ENCODE measurements around the gene GXYLT2.
A peak's percentile ranks its signal among the peaks of the same experiment; 100 is the strongest.

GXYLT2 gene

GRCh38 chr3:72968266-72968664, 80.4 kb downstream of the GXYLT2 start:
- no peaks in the 10 kb centered on the region for H3K36me3 Mint-ChIP-seq (ENCODE audit: low read depth)
- no peaks in the 10 kb centered on the region for H3K9me3 Mint-ChIP-seq
- peaks cover 27% of the 10 kb centered on the region for H3K4me1 Mint-ChIP-seq (ENCODE audit: low read depth)
- no peak for DNase-seq
- no peak overlapping the region for H3K27ac Mint-ChIP-seq
- H3K4me3 Mint-ChIP-seq, result no peak overlapping the region
- H3K27me3 Mint-ChIP-seq, result no peaks in the 10 kb centered on the region

- Mint-ChIP-seq H3K27ac (no peak overlapping the region), H3K4me1 (ENCODE audit: low read depth) (peaks cover 24% of the 10 kb centered on the region), H3K4me3 (no peak overlapping the region), H3K9me3 (no peaks in the 10 kb centered on the region), H3K27me3 (no peaks in the 10 kb centered on the region), H3K36me3 (ENCODE audit: low read depth) (no peaks in the 10 kb centered on the region)
- DNase-seq, result no peak
Measured at GRCh38 chr3:72969766-72970165, 81.9 kb downstream of the GXYLT2 start.

GRCh38 chr3:72970942-72971341, 83.1 kb downstream of the GXYLT2 start:
- H3K27ac Mint-ChIP-seq, result no peak overlapping the region
- no peak overlapping the region for H3K4me3 Mint-ChIP-seq
- H3K9me3 Mint-ChIP-seq, result no peaks in the 10 kb centered on the region
- H3K36me3 Mint-ChIP-seq (ENCODE audit: low read depth), result no peaks in the 10 kb centered on the region
- peaks cover 19% of the 10 kb centered on the region for H3K4me1 Mint-ChIP-seq (ENCODE audit: low read depth)
- DNase-seq, result no peak
- H3K27me3 Mint-ChIP-seq, result no peaks in the 10 kb centered on the region

- H3K4me3 Mint-ChIP-seq, result no peak overlapping the region
- no peak for DNase-seq
- no peaks in the 10 kb centered on the region for H3K9me3 Mint-ChIP-seq
- H3K4me1 Mint-ChIP-seq (ENCODE audit: low read depth), result peaks cover 23% of the 10 kb centered on the region
- H3K27me3 Mint-ChIP-seq, result no peaks in the 10 kb centered on the region
- H3K36me3 Mint-ChIP-seq (ENCODE audit: low read depth), result no peaks in the 10 kb centered on the region
- H3K27ac Mint-ChIP-seq, result no peak overlapping the region
Measured at GRCh38 chr3:72972706-72973030, 84.8 kb downstream of the GXYLT2 start.

- Mint-ChIP-seq H3K36me3 (ENCODE audit: low read depth) (no peaks in the 10 kb centered on the region), H3K27me3 (no peaks in the 10 kb centered on the region), H3K4me1 (ENCODE audit: low read depth) (peaks cover 25% of the 10 kb centered on the region), H3K27ac (no peak overlapping the region), H3K9me3 (no peaks in the 10 kb centered on the region), H3K4me3 (no peak overlapping the region)
- no peak for DNase-seq
Measured at GRCh38 chr3:72973031-72973723, 85.3 kb downstream of the GXYLT2 start.

- Mint-ChIP-seq H3K4me3 (no peak overlapping the region), H3K9me3 (no peaks in the 10 kb centered on the region), H3K27ac (no peak overlapping the region), H3K36me3 (ENCODE audit: low read depth) (no peaks in the 10 kb centered on the region), H3K4me1 (ENCODE audit: low read depth) (peaks cover 25% of the 10 kb centered on the region), H3K27me3 (no peaks in the 10 kb centered on the region)
- no peak for DNase-seq
Measured at GRCh38 chr3:72973786-72974185, 85.9 kb downstream of the GXYLT2 start.

GRCh38 chr3:72974956-72975355, 87.1 kb downstream of the GXYLT2 start:
- Mint-ChIP-seq H3K4me3 (no peak overlapping the region), H3K36me3 (ENCODE audit: low read depth) (no peaks in the 10 kb centered on the region), H3K27me3 (peaks cover 1% of the 10 kb centered on the region), H3K4me1 (ENCODE audit: low read depth) (peaks cover 25% of the 10 kb centered on the region), H3K9me3 (no peaks in the 10 kb centered on the region), H3K27ac (no peak overlapping the region)
- no peak for DNase-seq

GRCh38 chr3:72976281-72976741, 88.5 kb downstream of the GXYLT2 start:
- no peak overlapping the region for H3K27ac Mint-ChIP-seq
- H3K4me3 Mint-ChIP-seq, result no peak overlapping the region
- H3K36me3 Mint-ChIP-seq (ENCODE audit: low read depth), result no peaks in the 10 kb centered on the region
- peaks cover 24% of the 10 kb centered on the region for H3K4me1 Mint-ChIP-seq (ENCODE audit: low read depth)
- H3K27me3 Mint-ChIP-seq, result peaks cover 3% of the 10 kb centered on the region
- no peak for DNase-seq
- no peaks in the 10 kb centered on the region for H3K9me3 Mint-ChIP-seq

GRCh38 chr3:72977060-72977808, 89.4 kb downstream of the GXYLT2 start:
- H3K4me1 Mint-ChIP-seq (ENCODE audit: low read depth), result peaks cover 24% of the 10 kb centered on the region
- no peak overlapping the region for H3K4me3 Mint-ChIP-seq
- H3K27me3 Mint-ChIP-seq, result peaks cover 3% of the 10 kb centered on the region
- no peaks in the 10 kb centered on the region for H3K9me3 Mint-ChIP-seq
- H3K27ac Mint-ChIP-seq, result peak overlapping the region; percentile 93
- DNase-seq, result no peak
- H3K36me3 Mint-ChIP-seq (ENCODE audit: low read depth), result no peaks in the 10 kb centered on the region

GRCh38 chr3:72982609-72983366, 94.9 kb downstream of the GXYLT2 start:
- no peak overlapping the region for H3K27ac Mint-ChIP-seq
- peaks cover 11% of the 10 kb centered on the region for H3K27me3 Mint-ChIP-seq
- no peak for DNase-seq
- peaks cover 8% of the 10 kb centered on the region for H3K9me3 Mint-ChIP-seq
- H3K4me1 Mint-ChIP-seq (ENCODE audit: low read depth), result peaks cover 6% of the 10 kb centered on the region
- H3K36me3 Mint-ChIP-seq (ENCODE audit: low read depth), result peaks cover 2% of the 10 kb centered on the region
- no peak overlapping the region for H3K4me3 Mint-ChIP-seq

- Mint-ChIP-seq H3K9me3 (peaks cover 8% of the 10 kb centered on the region), H3K27me3 (peaks cover 8% of the 10 kb centered on the region), H3K36me3 (ENCODE audit: low read depth) (peaks cover 2% of the 10 kb centered on the region), H3K4me1 (ENCODE audit: low read depth) (peaks cover 6% of the 10 kb centered on the region), H3K27ac (no peak overlapping the region), H3K4me3 (no peak overlapping the region)
- DNase-seq, result no peak
Measured at GRCh38 chr3:72985576-72985975, 97.7 kb downstream of the GXYLT2 start.

GRCh38 chr3:72990701-72991395, 103.0 kb downstream of the GXYLT2 start:
- Mint-ChIP-seq H3K4me3 (no peak overlapping the region), H3K4me1 (ENCODE audit: low read depth) (peaks cover 6% of the 10 kb centered on the region), H3K9me3 (peaks cover 3% of the 10 kb centered on the region), H3K27me3 (no peaks in the 10 kb centered on the region), H3K36me3 (ENCODE audit: low read depth) (peaks cover 2% of the 10 kb centered on the region), H3K27ac (no peak overlapping the region)
- no peak for DNase-seq

- Mint-ChIP-seq H3K27me3 (no peaks in the 10 kb centered on the region), H3K4me3 (no peak overlapping the region), H3K9me3 (no peaks in the 10 kb centered on the region), H3K27ac (no peak overlapping the region), H3K4me1 (ENCODE audit: low read depth) (peaks cover 10% of the 10 kb centered on the region), H3K36me3 (ENCODE audit: low read depth) (no peaks in the 10 kb centered on the region)
- DNase-seq, result no peak
Measured at GRCh38 chr3:72991522-72991921, 103.7 kb downstream of the GXYLT2 start.

- DNase-seq, result no peak
- no peak overlapping the region for H3K4me3 Mint-ChIP-seq
- H3K36me3 Mint-ChIP-seq (ENCODE audit: low read depth), result peaks cover 12% of the 10 kb centered on the region
- H3K4me1 Mint-ChIP-seq (ENCODE audit: low read depth), result peaks cover 13% of the 10 kb centered on the region
- no peaks in the 10 kb centered on the region for H3K27me3 Mint-ChIP-seq
- H3K9me3 Mint-ChIP-seq, result no peaks in the 10 kb centered on the region
- no peak overlapping the region for H3K27ac Mint-ChIP-seq
Measured at GRCh38 chr3:72993391-72993790, 105.5 kb downstream of the GXYLT2 start.
